ENCODE measurements around the gene CPA2.
A peak's percentile ranks its signal among the peaks of the same experiment; 100 is the strongest.

CPA2 gene

DNA sequence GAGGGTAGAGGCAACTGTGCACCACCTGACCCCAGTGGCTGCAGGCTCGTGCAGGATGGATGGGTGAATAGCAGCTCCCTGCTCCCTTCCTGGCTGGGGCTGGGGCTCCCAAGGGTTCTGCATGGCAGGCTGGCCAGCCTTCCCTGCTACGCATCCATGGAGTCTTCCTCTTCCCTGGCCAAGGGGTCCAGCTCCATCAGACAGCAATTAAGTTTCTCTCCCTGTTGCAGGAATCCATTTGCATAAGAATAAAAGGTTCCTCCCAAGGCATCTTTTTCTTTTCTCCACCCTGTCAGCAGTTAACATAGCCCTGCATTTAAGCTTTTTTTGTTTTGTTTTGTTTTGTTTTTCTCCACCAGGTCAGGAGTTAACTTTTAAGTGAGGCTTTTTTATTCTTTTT is 10.0 kb upstream of the CPA2 start:
- DNase-seq = no peak

GRCh38 chr7:130258494-130259078 is 8.1 kb upstream of the CPA2 start:
- DNase-seq = no peak

- DNase-seq = no peak
Measured at GRCh38 chr7:130262448-130262847, 4.2 kb upstream of the CPA2 start.

DNA sequence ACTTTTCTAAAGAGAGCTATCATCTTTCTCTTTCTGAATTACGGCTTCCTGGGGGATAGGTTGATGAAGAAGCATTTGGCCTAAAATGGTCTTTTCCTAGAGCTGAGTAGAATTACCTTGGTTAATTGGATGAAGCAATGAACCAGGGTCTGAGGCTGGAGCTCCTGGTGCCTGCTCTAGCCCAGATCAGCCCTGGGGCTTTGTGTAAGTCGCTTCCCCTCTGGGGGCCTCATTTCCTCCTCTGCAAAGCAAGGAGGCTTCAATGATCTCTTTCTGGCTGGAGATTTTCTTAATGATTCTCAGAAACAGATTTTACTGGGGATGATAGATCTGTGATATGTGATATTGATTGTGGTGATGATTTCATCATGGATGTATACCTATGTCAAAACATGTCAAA is 3.5 kb upstream of the CPA2 start:
- DNase-seq = no peak

DNA sequence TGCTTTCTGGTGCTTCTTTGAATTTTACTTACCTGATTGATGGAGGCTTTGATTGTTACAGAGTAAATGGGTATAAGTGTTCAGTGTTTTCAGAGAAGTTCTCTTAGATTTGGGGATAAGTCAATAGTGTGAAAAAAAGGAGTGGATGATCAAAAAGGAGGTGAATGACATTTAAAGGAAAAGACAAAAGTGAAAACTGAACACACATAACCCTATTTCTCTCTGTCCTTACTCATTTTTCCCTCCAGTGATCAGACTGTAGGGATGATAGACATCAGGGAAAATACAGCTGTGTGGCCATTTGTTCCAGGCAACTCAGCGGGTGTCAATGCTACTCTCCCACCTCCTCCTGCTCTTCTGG is 278 bp downstream of the CPA2 start:
- no peak for DNase-seq

- DNase-seq = no peak
Measured at GRCh38 chr7:130268463-130269317, 2.0 kb downstream of the CPA2 start.

GRCh38 chr7:130269318-130269694 is 2.6 kb downstream of the CPA2 start:
- no peak for DNase-seq

DNA sequence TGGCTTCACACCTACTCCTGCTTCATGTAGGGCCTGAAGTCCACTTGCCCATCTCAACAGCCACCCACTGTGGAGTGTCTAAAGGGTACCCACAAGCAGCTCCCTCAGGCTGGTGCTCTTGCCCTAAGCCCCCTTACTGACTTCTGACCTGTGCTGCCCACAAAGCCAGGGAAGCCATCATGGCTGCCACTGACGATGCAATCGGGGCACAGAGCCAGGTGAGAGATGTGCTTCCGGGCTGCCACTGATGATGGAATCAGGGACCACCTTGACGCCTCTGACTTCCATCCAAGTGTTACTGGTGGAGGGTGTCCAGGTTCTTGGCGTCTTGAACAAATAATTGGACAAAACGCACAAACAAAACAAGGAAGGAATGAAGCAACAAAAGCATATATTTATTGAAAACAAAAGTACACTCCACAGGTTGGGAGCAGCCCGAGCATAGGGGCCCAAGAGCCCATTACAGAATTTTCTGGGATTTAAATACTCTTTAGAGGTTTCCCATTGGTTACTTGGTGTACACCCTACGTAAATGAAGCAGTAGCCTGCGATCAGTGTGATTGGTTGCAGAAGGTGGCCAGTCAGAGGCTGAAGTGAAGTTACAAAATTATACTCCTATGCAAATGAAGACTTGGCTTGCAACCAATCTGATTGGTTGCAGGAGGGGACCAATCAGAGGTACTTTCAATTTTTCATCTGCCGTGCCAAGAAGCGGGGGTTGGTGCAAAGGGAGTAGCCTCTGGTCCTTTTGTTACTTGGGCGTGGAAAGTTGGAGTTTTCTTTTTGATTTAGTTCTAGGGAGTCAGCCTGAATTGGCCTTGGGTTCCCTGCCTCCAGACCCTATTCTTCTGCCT is 4.5 kb downstream of the CPA2 start:
- no peak for DNase-seq

- no peak for DNase-seq
Measured at GRCh38 chr7:130272381-130273080, 5.9 kb downstream of the CPA2 start.

- DNase-seq = peak; percentile 22
Measured at GRCh38 chr7:130273081-130273932, 6.6 kb downstream of the CPA2 start.

DNA sequence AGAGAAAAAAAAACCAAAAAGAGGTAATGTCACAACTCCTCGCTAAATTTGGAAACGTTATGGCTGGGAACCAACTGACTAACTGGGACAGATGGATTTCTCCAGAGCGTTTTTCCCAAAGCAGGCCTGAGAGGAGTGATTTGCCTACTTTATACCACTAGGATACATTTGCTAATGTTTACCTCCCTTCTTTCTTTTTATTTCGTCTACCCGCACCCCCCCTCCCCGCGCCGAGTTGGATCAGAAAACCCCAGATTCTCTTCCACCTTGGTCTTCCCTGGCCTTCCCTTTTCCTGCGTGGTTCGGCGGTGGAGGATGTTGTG is 7.2 kb downstream of the CPA2 start:
- no peak for DNase-seq

DNA sequence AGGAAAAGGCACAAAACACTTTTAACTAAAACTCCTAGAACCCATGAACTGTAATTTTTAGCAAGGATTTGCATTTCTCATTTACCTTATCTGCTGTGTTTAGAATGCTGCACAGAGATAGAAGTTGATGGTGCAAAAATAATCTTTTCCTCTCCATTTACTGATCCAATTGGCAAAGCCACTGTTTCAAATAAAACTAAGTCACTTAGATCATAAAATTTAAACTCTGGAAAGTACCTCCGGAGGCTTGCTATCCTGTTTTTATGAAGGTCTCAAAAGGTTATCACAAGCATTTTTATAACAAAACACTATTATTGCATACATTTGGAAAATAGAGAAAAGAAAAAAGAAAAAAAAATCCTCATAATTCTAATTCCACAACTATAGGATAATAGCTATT is 7.6 kb downstream of the CPA2 start:
- no peak for DNase-seq

DNA sequence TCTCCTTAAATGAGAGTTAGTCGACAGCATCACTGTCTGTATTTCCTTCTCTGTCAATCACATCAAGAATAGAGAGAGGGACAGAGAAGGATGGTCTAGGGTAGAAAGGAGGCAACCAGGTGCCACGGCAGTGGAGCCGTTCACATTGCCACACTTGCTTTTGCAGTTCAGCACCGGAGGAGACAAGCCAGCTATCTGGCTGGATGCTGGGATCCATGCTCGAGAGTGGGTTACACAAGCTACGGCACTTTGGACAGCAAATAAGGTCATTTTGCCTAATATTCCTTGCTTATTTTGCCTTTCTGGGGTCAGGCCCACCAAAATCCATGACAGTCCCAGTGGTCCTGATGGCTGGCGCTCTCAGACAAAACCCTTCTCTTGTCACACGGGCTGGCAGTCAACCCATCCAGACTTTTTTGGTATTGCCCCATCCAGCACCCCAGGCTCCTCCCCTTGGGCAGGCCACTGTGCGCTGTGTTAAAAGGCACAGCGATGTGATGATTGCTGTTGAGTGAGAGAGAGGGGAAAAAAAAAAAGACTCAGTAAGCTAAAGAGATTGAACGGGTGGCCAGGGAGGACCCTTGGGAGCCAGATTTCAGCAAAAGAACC is 8.4 kb downstream of the CPA2 start:
- DNase-seq = no peak

GRCh38 chr7:130275826-130276297 is 9.2 kb downstream of the CPA2 start:
- no peak for DNase-seq

- DNase-seq = no peak
Measured at GRCh38 chr7:130276796-130277762, 10.4 kb downstream of the CPA2 start.

GRCh38 chr7:130277763-130278643 is 11.3 kb downstream of the CPA2 start:
- no peak for DNase-seq

DNA sequence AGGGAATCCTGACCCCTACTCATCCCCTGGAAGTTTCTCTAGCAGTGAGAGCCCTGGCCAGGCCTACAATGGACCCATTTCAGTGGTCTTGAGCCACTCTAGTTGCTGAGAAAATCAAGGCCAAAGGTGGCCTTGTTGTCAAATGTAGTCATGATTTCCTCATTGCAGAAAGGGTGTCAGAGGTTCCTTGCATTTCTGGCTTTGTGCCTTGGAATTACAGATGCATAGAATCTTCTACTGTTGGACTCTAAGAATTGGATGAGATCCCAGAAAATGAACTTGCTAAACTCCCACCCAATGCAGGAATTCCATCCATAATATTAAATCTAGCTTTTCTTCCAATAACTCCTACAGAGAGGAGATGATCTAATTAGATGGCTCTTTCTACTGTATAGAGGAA is 12.2 kb downstream of the CPA2 start:
- no peak for DNase-seq

DNA sequence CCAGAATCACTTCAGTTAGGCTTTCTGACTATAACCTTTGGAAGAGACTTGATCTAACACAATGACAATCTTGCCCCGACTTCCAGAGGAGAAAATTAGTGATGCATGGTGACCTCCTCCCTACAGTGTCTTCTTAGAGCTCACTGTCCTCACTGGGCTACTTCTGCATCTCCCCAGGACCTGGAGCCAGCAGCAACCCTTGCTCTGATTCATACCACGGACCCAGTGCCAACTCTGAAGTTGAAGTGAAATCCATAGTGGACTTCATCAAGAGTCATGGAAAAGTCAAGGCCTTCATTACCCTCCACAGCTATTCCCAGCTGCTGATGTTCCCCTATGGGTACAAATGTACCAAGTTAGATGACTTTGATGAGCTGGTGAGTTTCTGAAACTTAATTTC is 12.6 kb downstream of the CPA2 start:
- DNase-seq = no peak

- no peak for DNase-seq
Measured at GRCh38 chr7:130279906-130280305, 13.2 kb downstream of the CPA2 start.

- DNase-seq = no peak
Measured at GRCh38 chr7:130281260-130281659, 14.6 kb downstream of the CPA2 start.
